GM21526 (cell line): ENCODE results near the gene GATA1.

Experiments
- ATAC-seq: cut with Tn5 transposase; IDR thresholded peaks from one replicate; pipeline ENCODE4 v1.9.1; 2021; ENCODE audit warnings: moderate library complexity; ENCODE audit not compliant: unreplicated experiment, low FRiP score

Gene GATA1

GRCh38 chrX:48786341-48786800, at the start of gene GATA1:
Gene GATA1, plus strand, starts transcription at chrX:48786590. Its CDS starts 4,520 bp downstream, at chrX:48791110.
- no peak for ATAC-seq

- ATAC-seq = no peak
These were observed 49.5 kb upstream of the GATA1 start for GRCh38 chrX:48736878-48737212.

DNA sequence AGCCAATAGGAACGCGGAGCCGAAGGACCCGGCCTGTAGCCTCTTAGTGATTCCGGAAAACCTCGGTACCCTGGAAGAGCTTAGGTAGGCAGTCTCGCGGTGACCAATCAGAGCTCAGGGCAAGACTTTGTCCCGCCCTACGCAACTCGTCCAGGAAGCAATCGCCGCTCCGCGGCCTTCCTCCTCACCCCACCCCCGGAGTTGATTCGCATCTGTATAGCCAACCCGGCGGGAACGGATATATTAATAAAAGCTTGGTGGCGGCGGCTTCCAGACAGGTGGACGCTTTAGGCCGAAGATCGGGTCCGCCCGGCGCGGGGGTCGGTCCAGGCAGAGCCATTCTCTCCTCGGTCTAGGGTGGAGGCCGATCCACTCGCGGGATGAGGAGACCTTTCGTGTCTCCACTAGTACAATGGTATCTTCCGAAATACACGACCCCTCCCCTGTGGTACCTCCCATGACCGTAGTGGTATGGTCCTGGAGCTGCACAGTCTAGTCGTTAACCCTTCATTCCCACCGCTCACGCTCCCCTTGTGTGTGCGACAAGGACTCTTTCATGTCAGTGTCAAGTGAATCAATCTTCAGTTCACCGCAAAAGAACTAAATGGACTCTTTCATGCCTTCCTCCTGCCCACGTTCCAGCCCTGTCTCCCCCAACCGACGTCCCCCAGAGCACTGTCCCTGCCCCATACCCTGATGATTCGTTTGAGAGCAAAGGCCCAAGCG, 49.0 kb upstream of the GATA1 start:
- ATAC-seq = peak; percentile 96

DNA sequence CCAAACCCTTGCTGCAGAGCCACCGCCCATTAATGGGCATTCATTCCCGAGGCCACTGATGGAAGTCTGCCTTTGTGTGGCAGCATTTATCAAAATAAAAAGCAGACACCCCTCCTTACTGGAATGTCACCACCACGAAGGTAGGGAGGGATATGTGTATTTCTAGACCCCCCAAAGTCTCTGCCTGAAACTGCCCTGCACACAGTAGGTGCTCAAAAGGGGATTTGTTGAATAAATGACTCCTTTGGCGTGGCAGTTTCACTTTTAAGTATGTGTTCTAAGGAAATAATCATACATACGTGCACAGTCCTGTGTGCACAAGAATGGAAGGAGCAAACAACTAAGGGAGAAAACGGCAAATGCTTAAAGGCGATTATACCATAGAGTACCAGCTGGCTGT, 48.5 kb upstream of the GATA1 start:
- no peak for ATAC-seq

DNA sequence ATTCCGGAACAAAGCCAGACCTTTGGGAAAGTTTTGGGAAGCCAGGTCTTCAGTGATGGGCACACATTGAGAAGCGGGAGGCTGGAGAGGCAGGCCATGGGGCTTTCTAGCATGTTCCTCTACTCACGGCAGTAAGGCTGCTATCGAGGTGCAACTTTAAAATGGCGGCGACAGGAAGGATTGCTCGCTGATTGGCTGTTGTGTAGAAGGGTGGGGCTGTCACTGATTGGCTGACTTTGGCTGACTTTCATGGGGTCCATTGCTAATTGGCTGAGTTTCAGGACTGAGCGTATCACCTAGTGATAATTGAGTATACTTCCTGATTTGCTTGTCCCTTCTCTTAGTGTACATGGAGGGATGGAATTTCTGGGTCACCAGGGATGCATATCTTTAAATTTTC, 44.6 kb upstream of the GATA1 start:
- no peak for ATAC-seq

DNA sequence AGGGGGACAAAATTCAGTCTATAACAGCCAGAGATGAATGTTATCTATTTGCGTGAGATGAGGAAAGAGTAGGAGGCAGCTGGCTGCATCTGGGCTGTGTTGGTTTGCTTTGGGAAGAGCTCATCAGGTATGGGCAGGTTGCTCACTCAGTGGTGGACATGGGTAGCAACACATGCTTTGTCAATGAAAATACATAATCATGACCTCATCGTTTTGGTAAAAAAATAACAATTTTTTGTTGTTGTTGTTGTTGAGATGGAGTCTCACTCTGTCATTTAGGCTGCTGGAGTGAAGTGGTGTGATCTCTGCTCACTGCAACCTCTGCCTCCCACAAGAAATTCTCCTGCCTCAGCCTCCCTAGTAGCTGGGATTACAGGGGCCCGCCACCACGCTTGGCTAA, 41.2 kb upstream of the GATA1 start:
- no peak for ATAC-seq

GRCh38 chrX:48747415-48748016, 38.9 kb upstream of the GATA1 start:
- no peak for ATAC-seq

DNA sequence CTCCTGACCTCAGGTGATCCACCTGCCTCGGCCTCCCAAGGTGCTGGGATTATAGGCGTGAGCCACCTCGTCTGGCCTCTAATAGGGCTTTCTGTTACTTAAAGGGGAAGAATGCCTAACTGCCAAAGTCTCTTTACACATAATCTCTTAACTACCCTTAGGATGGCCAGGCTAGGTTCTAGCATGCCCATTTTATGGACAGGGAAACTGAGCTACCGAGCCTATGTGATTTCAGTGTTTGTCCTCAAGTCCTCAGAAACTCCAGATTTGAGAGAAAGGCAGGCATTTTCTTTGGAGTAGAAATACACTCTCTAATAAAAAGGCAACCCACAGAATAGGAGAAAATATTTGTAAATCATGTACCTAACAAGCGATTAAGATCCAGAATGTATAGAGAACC, 37.2 kb upstream of the GATA1 start:
- no peak for ATAC-seq

GRCh38 chrX:48751343-48751742, 35.0 kb upstream of the GATA1 start:
- no peak for ATAC-seq

DNA sequence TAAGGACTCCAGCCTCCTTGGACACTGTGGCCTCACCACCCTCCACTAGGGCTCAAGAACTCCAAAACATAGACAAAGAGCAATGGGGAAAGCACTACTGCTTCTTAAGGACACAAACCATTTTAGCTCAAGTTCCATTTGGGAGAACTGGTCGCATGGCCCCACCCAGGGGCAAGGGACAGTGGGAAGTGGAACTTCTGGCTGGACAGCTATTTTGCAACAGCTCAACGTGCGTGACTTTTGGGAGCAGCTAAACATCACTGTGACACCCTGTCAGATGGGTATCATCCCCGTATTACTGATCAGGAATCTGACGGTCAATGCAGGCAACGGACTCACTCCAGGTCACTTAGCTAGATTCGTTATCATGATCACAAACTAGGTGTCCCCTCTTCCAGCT, 33.9 kb upstream of the GATA1 start:
- no peak for ATAC-seq

DNA sequence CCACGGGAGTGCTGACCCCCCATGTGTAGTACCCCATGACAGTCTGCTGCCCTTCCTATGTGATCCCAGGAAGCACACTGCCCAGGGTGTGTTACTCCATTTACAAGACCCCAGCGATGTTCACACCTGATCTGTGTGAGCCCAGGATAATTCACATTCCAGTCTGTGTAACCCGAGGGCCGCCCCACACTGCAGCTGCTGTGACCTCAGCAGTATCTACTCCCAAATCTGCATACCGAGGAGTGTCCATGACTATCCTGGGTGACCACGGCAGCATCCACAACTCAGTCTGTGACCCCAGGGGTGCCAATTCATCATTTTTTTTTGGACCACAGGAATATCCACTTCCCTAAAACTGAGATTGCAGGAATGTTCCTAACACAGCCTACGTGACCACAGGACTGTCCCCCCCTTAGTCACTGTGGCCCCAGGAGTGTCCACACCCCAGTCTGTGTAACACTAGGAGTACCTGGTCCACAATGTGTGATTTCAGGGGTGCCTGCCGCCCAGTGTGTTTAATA, 32.6 kb upstream of the GATA1 start:
- ATAC-seq = no peak

DNA sequence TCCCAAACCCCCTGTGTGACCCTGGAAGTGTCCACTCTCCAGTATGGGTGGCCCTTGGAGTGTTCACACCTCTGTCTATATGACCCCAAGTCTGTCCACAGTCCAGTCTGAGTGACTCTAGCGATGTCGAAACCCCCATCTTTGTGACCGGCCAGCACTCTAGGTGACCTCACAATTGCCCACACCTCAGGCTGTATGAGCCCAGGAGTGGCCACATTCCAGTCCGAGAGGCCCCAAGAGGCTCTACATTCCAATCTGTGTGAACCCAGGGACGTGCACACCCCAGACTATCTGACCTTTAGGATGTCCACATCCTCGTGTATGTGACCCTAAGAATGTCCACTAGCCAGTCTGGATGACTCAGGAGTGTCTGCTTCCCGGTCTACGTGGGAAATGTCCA, 32.2 kb upstream of the GATA1 start:
- no peak for ATAC-seq

DNA sequence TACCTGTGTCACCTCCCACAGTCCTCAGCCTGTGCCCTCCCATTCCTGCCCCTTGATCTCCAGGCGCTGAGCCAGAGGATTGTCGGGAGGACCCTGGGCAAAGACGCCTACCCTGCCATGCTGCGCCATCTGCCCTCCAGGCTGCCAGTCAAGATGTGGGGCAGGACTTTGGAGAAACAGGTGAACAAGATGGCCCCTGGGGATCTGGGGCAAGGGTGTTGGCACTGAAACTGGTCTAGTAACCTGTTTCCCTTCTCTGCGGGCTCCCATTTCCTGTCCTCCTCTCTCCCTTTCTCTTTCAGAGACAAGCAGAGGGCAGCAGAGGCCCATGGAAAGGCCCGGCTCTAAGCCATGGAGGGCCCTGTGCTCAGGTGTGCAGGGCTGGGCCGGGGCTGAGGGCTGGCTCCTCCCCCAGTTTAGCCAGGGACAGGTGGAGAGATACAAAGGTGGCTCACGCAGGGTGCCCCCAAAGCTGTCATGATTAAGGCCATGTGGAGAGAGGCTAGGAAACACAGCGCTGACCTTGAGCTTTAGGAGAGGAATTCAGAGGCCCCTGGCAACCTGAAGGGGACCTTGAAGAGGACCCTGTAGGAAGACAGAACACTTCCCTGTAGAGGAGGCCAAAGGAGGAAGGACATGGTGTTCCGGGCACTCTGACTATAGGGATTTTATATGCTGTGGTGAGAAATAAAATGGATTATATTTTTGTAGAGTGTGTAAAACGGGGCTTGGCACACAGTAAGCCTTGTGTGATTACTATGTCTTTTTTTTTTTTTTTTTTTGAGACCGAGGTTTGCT, 24.5 kb upstream of the GATA1 start, which contains the start of gene GLOD5:
Gene GLOD5, plus strand, starts transcription at position 74 of the 798 bp plus-strand sequence. Its CDS starts 44 bp downstream, at position 118.
- no peak for ATAC-seq

GRCh38 chrX:48769230-48769629, 17.2 kb upstream of the GATA1 start:
- no peak for ATAC-seq

DNA sequence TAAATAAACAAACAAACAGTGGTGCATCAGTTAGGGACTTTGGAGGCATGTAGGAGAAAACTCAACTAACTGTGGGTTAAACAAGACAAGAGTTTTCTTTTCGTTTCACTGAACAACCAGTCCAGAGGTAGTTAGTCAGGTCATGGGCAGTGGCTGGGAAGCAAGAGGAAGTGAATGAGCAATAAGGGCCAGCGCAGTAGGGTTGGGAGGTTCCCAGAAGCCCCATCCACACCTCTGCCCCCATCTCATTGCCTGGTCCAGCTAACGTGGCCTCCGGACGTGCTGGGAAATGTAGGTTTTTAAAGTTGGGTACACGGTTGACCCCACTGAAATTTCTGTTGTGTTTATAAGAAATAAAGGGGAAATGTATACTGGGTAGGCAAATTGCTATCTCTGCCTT, 16.1 kb upstream of the GATA1 start:
- no peak for ATAC-seq

DNA sequence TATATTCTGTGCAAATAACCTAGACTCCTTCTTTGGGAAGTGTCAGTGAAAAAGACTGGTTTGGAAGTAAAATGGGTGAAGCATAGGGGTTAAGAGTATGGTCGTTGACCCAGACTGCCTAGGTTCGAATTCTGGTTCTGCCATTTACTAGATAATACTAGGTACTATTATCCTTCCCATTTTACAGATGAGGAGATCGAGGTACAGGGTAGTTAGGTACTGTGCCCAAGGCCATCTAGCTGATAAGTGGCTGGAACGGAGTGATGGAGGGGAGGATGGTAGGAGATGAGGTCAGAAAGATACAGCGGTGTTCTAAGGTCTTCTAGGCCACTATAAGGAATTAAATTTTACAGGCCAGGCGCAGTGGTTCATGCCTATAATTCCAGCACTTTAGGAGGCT, 13.8 kb upstream of the GATA1 start:
- ATAC-seq = no peak

DNA sequence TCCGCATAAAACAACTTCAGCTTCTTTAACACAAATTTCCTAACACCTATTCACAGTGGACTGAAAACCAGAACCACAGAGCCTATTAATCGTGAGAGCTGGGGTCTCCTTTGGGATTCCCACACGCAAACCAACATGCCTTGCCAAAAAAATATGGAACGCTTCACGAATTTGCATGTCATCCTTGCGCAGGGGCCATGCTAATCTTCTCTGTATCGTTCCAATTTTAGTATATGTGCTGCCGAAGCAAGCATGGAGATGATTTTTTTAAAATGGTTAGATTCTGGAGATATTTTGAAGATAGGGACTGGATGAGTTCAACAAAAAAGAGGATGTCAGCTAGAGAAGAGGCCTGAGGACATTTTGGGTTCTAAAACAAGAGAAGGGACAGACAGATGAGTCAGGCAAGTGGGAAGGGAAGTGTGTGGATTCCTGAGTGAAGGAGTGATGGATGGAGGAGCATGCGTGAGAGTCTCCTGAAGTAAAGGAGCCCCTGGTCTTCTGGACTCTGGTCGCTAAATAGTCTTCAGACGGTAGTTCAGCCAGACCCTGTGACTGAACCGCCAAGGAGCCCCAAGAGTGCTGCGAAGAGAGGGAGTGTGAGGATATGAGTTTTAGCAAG, 9.5 kb upstream of the GATA1 start:
- no peak for ATAC-seq

GRCh38 chrX:48779399-48779798, 7.0 kb upstream of the GATA1 start:
- ATAC-seq = no peak

DNA sequence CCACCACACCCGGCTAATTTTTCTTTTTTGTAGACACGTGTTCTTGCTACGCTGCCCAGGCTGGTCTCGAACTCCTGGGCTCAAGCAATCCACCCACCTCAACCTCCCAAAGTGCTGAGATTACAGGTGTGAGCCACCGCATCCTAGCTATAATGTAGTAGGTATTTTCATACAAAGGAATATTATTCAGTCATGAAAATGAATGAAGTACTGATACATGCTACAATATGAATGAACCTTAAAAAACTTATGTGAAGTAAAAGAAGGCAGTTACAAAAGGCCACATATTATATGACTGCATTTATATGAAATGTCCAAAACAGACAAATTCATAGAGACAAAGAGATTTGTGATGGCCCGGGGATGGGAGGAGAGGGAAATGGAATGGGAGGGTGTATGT, 4.7 kb upstream of the GATA1 start:
- ATAC-seq = no peak

DNA sequence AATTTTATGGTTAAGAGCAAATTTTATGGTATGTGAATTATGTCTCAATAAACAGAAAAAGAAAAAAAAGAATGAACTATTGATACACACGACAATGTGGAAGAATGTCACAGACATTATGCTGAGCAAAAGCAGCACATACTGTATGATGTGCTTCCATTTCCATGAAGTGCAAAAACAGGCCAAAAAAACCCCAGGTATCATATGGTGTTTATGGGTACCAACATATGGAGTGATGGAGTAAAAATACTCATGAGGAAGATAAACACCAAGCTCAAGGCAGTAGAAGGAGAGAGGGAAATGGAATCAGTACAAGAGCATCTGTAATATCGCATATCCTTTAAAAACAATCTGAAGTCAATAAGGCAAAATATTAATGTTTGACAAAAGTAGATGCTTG, 4.2 kb upstream of the GATA1 start:
- no peak for ATAC-seq

DNA sequence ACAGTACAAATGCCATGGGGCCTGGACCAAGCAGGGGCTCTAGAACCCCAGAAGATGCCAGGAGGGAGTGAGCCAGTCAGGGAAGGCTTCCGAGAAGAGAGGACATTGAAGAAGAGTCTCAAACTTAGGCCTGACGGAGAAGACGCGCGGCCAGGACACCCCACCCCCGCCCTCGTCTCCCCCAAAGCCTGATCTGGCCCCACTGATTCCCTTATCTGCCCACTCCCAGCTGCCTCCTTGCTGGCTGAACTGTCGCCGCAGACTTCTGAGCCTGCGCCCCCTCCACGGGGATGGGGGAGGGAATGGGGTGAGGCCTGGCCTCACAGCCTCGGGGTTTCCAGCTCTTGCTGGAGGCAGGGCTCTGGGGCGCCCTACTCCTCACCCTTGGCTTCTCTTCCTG, 3.6 kb upstream of the GATA1 start:
- ATAC-seq = no peak
